ENCODE results near the gene DENND6B. TPM values are rescaled to one million over a fixed set of nuclear protein-coding genes. Genes with fewer than 3 reads are reported as not detected.
A peak's percentile ranks its signal among the peaks of the same experiment; 100 is the strongest.

DENND6B gene
- total and polyA plus RNA-seq, 2 of the 13 experiments (the other 11 are each of a cell fraction or from before 2014, with no cell fraction given): 0.95 to 3.8 TPM

DNA sequence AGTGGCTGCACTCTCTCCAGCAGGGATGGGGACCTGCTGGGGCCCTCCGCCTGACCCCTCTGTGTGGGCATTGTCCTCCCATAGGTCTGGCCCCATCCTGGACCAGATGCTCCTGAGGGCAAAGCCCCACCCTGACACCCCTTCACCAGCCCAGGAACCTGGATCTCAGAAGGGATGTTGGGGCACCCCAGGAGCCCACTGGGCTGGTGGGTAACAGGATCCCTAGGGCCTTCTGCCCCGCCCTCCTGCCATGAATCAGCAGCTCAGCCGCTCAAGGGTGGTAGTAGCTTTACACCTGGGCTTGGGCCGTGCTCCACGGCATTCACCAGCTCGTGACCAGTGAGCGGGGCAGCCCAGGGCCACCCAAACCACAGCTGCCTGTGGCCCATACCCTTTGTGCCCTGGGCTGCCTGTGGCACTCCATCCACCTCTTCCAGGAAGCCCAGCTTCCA is 64.3 kb downstream of the DENND6B start (continued):
- TF ChIP-seq, protein P1, sequence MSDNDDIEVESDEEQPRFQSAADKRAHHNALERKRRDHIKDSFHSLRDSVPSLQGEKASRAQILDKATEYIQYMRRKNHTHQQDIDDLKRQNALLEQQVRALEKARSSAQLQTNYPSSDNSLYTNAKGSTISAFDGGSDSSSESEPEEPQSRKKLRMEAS (IDR thresholded peaks at IDR 0.05): no peak
- TF ChIP-seq EHMT2 (IDR thresholded peaks at IDR 0.05; ENCODE audit: borderline replicate concordance, low read depth, low read length) (no peak), ARID2 (CRISPR knock-in tag; IDR thresholded peaks at IDR 0.05; ENCODE audit: borderline replicate concordance) (0 out of 2 replicates have a peak, but pooled peaks have one; percentile 38), CHD2 (IDR thresholded peaks at IDR 0.05; ENCODE audit: low read depth, low read length) (no peak), HDAC2 (CRISPR knock-in tag; IDR thresholded peaks at IDR 0.05) (0 out of 2 replicates have a peak, but pooled peaks have one; percentile 26), SP5 (CRISPR knock-in tag; IDR thresholded peaks at IDR 0.05; ENCODE audit: borderline replicate concordance, low read depth) (peak; percentile 53; the same call in 1 of the 2 replicates), ZNF616 (CRISPR knock-in tag; IDR thresholded peaks at IDR 0.05; ENCODE audit: low read depth) (no peak), POLR2AphosphoS2 (IDR thresholded peaks at IDR 0.05; ENCODE audit: low read depth, low read length) (no peak)
- TF ChIP-seq, protein P2, sequence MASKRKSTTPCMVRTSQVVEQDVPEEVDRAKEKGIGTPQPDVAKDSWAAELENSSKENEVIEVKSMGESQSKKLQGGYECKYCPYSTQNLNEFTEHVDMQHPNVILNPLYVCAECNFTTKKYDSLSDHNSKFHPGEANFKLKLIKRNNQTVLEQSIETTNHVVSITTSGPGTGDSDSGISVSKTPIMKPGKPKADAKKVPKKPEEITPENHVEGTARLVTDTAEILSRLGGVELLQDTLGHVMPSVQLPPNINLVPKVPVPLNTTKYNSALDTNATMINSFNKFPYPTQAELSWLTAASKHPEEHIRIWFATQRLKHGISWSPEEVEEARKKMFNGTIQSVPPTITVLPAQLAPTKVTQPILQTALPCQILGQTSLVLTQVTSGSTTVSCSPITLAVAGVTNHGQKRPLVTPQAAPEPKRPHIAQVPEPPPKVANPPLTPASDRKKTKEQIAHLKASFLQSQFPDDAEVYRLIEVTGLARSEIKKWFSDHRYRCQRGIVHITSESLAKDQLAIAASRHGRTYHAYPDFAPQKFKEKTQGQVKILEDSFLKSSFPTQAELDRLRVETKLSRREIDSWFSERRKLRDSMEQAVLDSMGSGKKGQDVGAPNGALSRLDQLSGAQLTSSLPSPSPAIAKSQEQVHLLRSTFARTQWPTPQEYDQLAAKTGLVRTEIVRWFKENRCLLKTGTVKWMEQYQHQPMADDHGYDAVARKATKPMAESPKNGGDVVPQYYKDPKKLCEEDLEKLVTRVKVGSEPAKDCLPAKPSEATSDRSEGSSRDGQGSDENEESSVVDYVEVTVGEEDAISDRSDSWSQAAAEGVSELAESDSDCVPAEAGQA (IDR thresholded peaks at IDR 0.05; ENCODE audit: low read depth): 0 out of 2 replicates have a peak, but pooled peaks have one; percentile 23
- TF ChIP-seq, protein P2 (CRISPR knock-in tag; IDR thresholded peaks at IDR 0.05; ENCODE audit: borderline replicate concordance): no peak
- TF ChIP-seq, protein P3, sequence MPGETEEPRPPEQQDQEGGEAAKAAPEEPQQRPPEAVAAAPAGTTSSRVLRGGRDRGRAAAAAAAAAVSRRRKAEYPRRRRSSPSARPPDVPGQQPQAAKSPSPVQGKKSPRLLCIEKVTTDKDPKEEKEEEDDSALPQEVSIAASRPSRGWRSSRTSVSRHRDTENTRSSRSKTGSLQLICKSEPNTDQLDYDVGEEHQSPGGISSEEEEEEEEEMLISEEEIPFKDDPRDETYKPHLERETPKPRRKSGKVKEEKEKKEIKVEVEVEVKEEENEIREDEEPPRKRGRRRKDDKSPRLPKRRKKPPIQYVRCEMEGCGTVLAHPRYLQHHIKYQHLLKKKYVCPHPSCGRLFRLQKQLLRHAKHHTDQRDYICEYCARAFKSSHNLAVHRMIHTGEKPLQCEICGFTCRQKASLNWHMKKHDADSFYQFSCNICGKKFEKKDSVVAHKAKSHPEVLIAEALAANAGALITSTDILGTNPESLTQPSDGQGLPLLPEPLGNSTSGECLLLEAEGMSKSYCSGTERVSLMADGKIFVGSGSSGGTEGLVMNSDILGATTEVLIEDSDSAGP (CRISPR knock-in tag; IDR thresholded peaks at IDR 0.05; ENCODE audit: borderline replicate concordance): no peak
- TF ChIP-seq, protein P4, sequence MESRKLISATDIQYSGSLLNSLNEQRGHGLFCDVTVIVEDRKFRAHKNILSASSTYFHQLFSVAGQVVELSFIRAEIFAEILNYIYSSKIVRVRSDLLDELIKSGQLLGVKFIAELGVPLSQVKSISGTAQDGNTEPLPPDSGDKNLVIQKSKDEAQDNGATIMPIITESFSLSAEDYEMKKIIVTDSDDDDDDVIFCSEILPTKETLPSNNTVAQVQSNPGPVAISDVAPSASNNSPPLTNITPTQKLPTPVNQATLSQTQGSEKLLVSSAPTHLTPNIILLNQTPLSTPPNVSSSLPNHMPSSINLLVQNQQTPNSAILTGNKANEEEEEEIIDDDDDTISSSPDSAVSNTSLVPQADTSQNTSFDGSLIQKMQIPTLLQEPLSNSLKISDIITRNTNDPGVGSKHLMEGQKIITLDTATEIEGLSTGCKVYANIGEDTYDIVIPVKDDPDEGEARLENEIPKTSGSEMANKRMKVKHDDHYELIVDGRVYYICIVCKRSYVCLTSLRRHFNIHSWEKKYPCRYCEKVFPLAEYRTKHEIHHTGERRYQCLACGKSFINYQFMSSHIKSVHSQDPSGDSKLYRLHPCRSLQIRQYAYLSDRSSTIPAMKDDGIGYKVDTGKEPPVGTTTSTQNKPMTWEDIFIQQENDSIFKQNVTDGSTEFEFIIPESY (CRISPR knock-in tag; IDR thresholded peaks at IDR 0.05): no peak

Measured in HepG2 (cell line).